LNCaP clone FGC (cell line): ENCODE results near the gene PLD2.

Source experiments
- DNase-seq: peaks from one replicate; pipeline ENCODE4 v3.0.0-alpha.2; 2011; ENCODE audit warnings: low read depth
- H3K4me3 ChIP-seq: 2 replicates; pipeline ENCODE4 v1.5.1; 2011; ENCODE audit warnings: mild to moderate bottlenecking, low read depth, low read length, control low read depth
- TF ChIP-seq, protein P1 (sequence below): IDR thresholded peaks from 2 replicates; pipeline ENCODE4 v1.5.1; 2012; ENCODE audit warnings: mild to moderate bottlenecking; ENCODE audit not compliant: control insufficient read depth, insufficient read depth; ENCODE audit errors: extremely low read depth

Gene PLD2

DNA sequence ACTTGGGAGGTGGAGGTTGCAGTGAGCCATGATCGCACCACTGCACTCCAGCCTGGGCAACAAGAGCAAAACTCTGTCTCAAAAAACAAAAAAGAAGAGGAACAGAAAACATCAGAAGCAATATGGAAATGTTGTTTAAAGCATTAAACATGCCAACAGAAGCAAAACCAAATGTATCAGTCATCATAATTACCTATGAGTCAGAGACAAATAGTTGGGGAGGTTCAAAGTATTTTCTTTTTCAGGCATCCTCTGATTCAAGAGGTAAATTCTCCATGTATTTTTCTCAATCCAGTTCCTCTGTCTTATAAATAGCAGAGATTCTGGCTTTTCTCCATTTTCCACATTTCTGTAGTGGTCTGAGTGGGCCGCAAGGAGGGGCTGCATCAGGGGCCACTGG, 37.3 kb upstream of the PLD2 start:
- DNase-seq: no peak
- TF ChIP-seq, protein P1, sequence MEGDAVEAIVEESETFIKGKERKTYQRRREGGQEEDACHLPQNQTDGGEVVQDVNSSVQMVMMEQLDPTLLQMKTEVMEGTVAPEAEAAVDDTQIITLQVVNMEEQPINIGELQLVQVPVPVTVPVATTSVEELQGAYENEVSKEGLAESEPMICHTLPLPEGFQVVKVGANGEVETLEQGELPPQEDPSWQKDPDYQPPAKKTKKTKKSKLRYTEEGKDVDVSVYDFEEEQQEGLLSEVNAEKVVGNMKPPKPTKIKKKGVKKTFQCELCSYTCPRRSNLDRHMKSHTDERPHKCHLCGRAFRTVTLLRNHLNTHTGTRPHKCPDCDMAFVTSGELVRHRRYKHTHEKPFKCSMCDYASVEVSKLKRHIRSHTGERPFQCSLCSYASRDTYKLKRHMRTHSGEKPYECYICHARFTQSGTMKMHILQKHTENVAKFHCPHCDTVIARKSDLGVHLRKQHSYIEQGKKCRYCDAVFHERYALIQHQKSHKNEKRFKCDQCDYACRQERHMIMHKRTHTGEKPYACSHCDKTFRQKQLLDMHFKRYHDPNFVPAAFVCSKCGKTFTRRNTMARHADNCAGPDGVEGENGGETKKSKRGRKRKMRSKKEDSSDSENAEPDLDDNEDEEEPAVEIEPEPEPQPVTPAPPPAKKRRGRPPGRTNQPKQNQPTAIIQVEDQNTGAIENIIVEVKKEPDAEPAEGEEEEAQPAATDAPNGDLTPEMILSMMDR: no peak
- no peak overlapping the region for H3K4me3 ChIP-seq

DNA sequence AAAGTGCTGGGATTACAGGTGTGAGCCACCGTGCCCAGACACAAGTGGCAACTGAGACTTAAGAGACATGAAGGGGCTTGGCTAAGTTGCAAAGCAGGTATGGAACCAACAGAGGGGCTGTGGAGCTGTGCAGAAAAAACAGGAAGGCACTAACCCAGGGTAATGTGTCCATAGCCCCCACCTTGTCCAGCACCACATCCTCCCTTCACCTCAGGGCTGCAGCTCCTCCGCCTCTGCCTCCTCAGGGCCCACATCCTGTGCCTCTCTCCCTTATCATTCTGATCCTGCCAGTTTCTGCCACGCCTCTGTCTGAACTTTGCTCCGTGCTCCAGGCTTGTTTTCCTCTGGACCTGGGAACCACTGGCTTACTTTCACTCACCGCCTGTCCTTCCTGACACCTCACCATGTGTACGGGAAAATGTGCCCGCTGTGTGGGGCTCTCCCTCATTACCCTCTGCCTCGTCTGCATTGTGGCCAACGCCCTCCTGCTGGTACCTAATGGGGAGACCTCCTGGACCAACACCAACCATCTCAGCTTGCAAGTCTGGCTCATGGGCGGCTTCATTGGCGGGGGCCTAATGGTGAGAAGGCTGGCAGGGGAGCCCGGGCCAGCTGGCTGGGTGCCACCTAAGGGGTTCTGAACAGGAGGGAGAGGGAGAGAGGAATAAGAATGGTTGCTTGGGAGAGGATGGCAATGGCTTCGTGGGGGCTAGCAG, 35.3 kb upstream of the PLD2 start, which contains the start of gene TM4SF5:
Gene TM4SF5, plus strand, starts transcription at position 368 of the 716 bp plus-strand sequence. Its CDS starts 37 bp downstream, at position 405.
- DNase-seq: no peak
- H3K4me3 ChIP-seq: no peak within 1 kb of the TSS

DNA sequence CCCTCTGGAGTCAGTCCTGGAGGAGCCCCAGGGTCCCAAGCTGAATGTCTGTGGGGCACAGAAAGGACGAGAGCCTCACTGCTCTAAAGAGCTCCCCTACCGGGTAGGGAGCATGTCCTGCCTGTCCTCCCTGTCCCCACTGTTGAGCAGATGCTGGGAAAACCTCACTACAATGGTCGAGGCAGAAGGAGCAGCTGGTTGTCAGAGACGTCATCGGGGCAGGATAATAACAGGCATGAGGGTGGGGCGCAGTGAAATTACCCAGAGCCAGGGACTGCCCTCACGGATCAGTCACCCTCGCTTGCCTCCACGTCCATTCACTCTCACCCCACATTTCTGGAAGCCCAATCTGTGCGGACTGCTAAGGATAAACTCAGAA, 34.7 kb upstream of the PLD2 start:
- no peak overlapping the region for H3K4me3 ChIP-seq
- no peak for DNase-seq
- TF ChIP-seq, protein P1: no peak

More for the DNA sequence above, 35.3 kb upstream of the PLD2 start, which contains the start of gene TM4SF5:
- TF ChIP-seq, protein P1: no peak

DNA sequence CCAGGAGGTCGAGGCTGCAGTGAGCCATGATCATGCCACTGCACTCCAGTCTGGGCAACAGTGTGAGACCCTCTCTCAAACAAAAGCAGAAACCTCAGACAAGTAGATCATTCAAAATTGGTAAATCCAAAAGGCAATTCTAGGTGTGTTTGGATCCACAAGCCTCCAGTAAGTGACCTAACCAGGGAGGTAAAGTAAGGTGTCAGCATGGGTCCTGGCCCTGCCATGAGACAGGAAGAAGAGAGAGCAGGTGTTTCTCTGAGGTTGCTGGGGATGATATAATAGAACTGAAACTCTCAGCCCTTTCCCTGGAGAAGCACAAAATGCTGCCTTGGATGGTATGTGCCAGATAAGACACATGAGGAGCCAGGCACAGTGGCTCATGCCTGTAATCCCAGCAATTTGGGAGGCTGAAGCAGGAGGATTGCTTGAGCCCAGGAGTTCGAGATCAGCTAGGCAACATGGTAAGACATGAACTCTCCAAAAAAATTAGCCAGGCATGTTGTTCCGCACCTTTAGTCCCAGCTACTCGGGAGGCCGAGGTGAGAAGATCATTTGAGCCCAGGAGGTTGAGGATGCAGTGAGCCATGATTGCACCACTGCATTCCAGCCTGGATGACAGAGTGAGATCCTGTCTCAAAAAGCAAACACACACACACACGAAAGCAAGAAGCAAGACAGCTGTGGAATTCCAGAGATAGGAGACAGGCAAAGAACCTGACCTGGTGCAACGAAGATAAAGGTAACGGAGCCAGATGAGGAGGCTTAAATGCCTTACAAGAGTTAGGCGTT, 28.8 kb upstream of the PLD2 start:
- TF ChIP-seq, protein P1: no peak
- H3K4me3 ChIP-seq: no peak overlapping the region
- DNase-seq: no peak

DNA sequence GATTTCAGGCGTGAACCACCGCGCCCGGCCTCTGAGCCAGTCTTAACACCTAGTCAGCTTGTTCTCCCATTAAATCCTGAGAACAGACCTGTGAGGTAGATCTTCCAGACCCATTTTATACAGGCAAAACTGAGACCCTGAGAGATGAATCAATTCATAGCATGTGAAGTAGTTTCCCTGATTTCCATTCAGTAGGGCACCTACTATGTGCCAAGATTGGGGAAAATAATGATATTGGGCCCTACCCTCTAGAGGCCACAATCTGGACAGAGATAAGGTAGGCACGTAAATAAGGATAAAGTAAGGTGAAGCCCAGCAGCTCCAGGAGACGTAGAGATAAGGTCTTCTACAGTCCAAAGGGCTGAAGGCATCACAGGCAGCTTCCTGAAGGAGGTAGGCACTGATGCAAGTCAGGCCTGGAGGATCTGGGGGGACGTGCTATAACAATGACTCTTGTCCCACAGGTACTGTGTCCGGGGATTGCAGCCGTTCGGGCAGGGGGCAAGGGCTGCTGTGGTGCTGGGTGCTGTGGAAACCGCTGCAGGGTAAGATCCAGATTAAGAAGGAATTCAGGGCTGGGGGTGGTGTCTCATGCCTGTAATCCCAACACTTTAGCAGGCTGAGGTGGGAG, 26.5 kb upstream of the PLD2 start:
- TF ChIP-seq, protein P1: no peak
- no peak for DNase-seq
- no peak overlapping the region for H3K4me3 ChIP-seq

DNA sequence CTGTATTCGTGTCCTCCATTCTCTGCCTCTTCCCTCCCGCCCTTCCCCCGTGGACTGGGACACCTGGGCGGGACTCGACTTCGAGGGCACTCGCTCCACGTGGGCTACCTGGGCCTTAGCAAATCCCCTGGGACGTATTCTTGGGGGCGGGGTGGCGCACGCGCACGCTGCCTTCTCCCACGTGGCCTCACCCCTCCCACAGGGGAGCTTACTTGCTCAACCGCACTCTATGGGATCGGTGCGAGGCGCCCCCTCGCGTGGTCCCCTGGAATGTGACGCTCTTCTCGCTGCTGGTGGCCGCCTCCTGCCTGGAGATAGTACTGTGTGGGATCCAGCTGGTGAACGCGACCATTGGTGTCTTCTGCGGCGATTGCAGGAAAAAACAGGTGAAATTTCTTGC, 24.3 kb upstream of the PLD2 start:
- TF ChIP-seq, protein P1: no peak
- DNase-seq: no peak
- no peak overlapping the region for H3K4me3 ChIP-seq
